ENCODE results near the gene PRDM16.

PRDM16 gene

GRCh38 chr1:3409366-3410141 lies 340.6 kb downstream of the PRDM16 start:
- DNase-seq: no peak

DNA sequence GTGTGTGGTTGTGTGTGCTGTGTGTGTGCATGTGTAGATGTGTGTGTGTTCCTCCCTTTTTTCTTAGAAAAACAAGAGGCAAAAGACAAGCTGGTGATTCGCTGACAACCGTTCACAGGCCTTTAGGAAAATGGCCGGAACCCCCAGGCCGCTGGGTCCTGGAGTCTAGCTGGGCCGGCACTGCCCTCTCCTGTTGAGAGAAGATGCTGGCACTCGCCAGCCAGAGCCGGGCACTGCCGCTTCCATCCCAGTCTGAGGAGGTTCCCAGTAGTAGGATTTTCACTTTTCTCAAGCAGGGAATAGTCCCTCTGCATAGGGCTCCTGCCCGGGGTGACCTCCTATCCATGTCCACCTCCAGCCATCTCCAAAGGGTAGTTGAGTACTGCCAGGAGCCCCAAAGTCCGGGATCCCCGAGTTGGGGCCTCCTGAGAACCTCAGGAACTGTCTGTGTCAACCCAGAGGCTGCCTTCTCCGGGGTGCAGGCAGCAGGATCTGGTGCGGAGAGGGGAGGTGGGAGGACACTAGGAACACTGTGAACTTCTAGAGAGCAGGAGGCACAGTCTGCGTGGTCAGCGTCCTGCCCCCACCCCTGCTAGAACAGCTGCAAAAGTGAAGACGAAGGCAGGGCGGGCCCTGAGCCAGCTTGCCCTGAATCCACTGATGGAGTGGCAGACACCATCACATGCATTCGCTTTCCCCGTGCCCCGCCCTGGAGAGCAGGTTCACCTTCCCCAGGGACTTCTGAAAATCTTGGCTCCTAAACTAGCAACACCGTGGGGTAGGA lies 341.3 kb downstream of the PRDM16 start:
- DNase-seq: no peak

DNA sequence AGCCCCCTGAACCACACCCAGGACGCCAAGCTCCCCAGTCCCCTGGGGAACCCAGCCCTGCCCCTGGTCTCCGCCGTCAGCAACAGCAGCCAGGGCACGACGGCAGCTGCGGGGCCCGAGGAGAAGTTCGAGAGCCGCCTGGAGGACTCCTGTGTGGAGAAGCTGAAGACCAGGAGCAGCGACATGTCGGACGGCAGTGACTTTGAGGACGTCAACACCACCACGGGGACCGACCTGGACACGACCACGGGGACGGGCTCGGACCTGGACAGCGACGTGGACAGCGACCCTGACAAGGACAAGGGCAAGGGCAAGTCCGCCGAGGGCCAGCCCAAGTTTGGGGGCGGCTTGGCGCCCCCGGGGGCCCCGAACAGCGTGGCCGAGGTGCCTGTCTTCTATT lies 342.8 kb downstream of the PRDM16 start:
- DNase-seq: no peak

DNA sequence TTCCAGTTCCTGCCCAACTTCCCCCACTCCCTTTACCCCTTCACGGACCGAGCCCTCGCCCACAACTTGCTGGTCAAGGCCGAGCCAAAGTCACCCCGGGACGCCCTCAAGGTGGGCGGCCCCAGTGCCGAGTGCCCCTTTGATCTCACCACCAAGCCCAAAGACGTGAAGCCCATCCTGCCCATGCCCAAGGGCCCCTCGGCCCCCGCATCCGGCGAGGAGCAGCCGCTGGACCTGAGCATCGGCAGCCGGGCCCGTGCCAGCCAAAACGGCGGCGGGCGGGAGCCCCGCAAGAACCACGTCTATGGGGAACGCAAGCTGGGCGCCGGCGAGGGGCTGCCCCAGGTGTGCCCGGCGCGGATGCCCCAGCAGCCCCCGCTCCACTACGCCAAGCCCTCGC lies 343.4 kb downstream of the PRDM16 start:
- DNase-seq: no peak

GRCh38 chr1:3413975-3414710 lies 345.1 kb downstream of the PRDM16 start:
- no peak for DNase-seq

DNA sequence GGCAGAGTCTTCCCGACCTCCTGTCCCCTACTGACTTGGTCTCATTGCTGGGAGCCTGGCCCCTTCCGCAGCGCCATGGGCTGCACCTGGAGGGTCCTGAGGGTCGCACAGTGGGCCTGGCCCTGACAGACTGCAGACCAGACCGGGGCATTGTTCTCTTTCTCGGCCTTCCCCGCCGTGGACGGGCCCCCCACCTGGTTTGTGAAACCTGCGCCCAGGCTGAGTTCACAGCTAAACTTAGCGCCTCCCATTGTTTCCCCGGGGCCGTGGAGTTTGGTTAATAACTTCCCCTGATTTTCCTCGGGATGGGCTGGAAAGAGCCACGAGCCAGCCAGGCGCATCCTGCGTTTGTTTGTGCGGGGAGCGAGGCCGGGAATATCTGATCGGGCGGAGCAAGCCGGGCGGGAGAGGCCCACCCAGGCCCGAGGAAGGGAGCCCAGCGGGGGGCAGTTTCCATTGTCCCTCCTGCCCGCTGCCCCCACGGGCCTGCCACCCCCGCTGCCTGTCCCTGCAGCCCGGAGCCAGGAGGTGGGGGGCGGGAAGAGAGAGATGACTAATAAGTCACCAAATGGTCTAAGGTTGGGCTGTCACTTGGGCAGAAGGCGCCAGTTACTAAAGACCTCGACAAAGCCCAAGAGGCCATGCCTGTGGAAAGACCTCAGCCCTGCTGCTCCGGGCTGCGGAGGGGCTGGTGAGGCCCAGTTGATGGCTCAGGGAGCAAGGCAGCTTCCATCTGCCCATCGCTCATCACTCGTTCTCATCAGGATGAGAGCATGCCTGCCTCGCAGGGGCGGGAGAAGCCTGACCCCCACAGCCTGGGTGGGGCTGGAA lies 346.5 kb downstream of the PRDM16 start:
- DNase-seq: no peak

DNA sequence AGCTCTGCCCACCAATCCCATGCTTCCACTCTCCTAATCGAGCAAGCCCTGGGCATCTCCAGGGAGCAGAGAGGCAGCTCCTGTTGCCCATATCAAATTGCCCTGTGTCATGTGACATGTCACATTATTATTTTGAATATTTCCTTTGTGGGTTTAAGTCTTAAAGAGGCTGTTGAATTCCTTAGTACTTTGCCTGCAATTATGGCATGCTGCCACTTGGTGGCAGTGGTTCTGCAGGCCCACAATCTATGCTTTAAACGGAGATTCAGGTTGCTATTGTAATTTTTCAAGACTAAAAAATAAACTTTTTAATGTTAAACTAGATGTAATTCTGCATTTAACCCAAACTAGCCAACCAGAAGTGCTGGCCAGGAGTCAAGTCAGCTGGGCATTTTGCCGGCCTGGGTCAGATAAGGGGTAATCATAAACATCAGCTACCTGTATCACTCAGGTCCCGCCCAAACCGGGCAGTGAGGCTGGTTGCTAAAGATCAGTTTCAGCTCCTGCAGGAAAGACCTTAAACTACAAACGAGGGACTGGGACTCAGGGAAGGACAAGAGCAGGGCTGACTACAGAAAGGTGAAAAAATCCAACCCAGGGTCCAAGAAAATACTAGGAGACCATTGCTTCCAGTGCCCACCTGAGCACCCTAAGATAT lies 348.2 kb downstream of the PRDM16 start:
- DNase-seq: peak in 1 of 2 experiments; percentile 3

DNA sequence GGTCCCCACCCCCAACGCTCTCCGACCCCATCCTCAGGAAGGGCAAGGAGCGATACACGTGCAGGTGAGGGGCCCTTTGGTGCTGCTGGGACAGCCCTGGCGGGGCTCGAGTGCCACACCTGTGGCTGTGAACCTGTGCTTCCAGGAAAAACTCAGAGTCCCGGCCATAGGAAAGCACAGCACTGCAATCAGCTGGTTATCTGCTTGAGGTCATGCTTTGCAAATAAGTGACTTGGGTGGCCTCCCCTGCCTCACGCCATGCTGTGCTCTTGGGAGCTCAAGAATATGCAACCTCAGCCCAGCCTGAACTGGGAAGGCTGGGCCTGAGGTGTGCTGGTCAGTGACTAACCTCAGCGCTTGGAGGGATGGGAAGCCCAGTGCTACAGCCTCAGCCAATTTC lies 348.9 kb downstream of the PRDM16 start:
- no peak for DNase-seq

DNA sequence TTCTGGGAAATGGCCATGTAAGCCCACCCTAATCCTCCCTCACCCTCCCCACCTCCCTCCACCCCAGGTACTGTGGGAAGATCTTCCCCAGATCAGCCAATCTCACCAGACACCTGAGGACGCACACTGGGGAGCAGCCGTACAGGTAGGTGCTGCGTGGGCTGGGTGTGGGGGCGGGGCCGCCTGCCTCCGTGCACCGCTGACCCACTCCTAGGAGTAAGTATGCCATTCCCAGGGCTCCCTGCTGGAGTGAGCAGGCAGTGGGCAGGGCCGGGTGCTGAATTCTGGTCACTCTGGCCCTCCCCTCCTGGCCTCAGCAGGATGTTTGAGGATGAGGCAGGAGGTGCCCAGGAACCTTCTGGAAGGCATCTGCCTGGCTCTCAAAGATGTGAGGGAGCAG lies 349.6 kb downstream of the PRDM16 start:
- no peak for DNase-seq

- no peak for DNase-seq
Observed at GRCh38 chr1:3419415-3420204, 350.6 kb downstream of the PRDM16 start.

GRCh38 chr1:3420218-3420951 lies 351.4 kb downstream of the PRDM16 start:
- no peak for DNase-seq

- no peak for DNase-seq
Observed at GRCh38 chr1:3422638-3423037, 353.6 kb downstream of the PRDM16 start.

- DNase-seq: no peak
Observed at GRCh38 chr1:3423245-3423829, 354.3 kb downstream of the PRDM16 start.

DNA sequence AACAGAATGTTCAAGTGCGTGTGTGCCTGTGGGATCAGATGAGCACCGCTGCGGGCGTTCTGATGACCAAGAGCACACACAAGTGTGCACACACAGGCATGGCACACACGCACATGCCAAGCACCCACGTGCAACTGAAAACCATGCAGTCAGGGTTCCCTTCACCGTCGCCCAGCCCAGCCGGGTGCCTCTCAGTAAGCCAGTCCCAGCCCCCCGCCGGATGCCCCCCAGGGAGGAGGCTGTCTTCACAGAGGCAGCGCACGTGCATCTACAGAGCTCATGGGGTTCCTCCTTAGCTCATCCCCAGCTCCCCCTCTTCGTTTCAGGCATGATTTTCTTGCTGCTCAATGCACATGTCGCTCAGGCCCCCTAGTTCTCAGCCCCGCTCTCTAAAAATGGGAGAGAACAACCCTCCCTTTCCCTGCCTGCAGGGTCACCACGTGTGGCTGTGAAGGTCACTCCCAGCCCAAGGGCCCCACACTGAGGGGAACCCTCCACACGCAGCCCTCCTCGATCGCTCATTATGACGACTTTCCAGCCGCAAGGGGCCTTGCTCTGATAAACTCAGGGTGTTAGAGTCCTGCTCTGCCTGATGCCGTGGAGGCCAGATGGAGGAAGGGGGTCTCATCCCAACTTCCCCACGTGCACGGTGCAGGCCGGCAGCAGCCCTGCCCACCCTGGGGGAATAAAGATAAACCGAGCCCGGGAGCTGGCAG lies 355.1 kb downstream of the PRDM16 start:
- DNase-seq: no peak

- no peak for DNase-seq
Observed at GRCh38 chr1:3425486-3426215, 356.6 kb downstream of the PRDM16 start.

DNA sequence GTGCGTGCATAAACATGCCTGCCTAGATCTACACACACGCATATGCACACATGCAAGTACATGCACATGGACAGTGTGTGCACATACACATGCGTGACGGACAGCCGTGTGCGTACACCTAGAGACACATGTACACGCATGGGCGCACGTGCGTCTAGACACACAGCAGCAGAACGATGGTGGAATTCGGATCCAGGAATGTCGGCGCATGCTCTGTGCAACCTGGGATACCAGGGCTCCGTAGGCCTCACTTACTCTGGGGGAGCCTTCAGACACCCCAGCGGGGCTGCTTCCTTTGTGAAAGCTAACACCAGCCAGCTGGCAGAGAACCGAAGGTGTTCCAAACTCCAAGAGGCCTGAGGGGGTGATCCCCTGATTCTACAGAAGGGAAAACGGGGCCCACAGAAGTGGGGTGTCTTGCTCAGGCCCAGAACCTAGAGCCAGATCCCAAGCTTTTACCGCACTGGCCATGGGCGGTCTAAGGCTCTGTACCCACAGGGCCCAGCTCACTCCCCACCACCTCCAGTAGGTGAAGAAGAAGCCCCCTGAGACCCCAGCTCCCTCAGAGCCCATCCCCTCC lies 358.0 kb downstream of the PRDM16 start:
- no peak for DNase-seq

- no peak for DNase-seq
Observed at GRCh38 chr1:3427711-3428704, 359.0 kb downstream of the PRDM16 start.
